IPS DF 4.7 (cell line): Measurements from ENCODE around the gene ZBTB38.

ENCODE experiments used
- DNase-seq: peaks from one replicate; pipeline ENCODE4 v3.0.0-alpha.2; 2013; ENCODE audit warnings: low spot score; ENCODE audit errors: extremely low read depth

The ZBTB38 gene

GRCh38 chr3:141368062-141368924 lies at the start of gene ZBTB38:
TSS of gene ZBTB38 (plus strand) at chr3:141368504. CDS start at chr3:141442389, 73,885 bp downstream.
- DNase-seq = no peak

GRCh38 chr3:141320399-141321108 lies 47.8 kb upstream of the ZBTB38 start:
- DNase-seq = no peak

GRCh38 chr3:141321109-141321497 lies 47.2 kb upstream of the ZBTB38 start:
- no peak for DNase-seq

GRCh38 chr3:141323936-141324704 lies 44.2 kb upstream of the ZBTB38 start:
- no peak for DNase-seq

GRCh38 chr3:141326123-141326522 lies 42.2 kb upstream of the ZBTB38 start:
- DNase-seq = no peak

GRCh38 chr3:141326626-141327025 lies 41.7 kb upstream of the ZBTB38 start:
- DNase-seq = no peak

GRCh38 chr3:141328286-141329166 lies 39.8 kb upstream of the ZBTB38 start:
- DNase-seq = no peak

GRCh38 chr3:141330235-141330634 lies 38.1 kb upstream of the ZBTB38 start:
- no peak for DNase-seq

GRCh38 chr3:141330718-141331376 lies 37.5 kb upstream of the ZBTB38 start:
- no peak for DNase-seq

- no peak for DNase-seq
Observed at GRCh38 chr3:141331377-141332318, 36.7 kb upstream of the ZBTB38 start.

- no peak for DNase-seq
Observed at GRCh38 chr3:141332416-141332815, 35.9 kb upstream of the ZBTB38 start.

GRCh38 chr3:141333836-141334626 lies 34.3 kb upstream of the ZBTB38 start:
- no peak for DNase-seq

- no peak for DNase-seq
Observed at GRCh38 chr3:141334627-141335250, 33.6 kb upstream of the ZBTB38 start.

- no peak for DNase-seq
Observed at GRCh38 chr3:141335531-141336061, 32.7 kb upstream of the ZBTB38 start.

- no peak for DNase-seq
Observed at GRCh38 chr3:141336672-141337522, 31.4 kb upstream of the ZBTB38 start.

GRCh38 chr3:141337523-141337854 lies 30.8 kb upstream of the ZBTB38 start:
- DNase-seq = no peak

GRCh38 chr3:141337991-141338390 lies 30.3 kb upstream of the ZBTB38 start:
- DNase-seq = no peak
